A549 (cell line): Measurements from ENCODE around the gene TPM4. TPM values are rescaled to one million over a fixed set of nuclear protein-coding genes. Genes with fewer than 3 reads are reported as not detected.

Experiments used
- ATAC-seq, 2 experiments: fragments of 200-7000 bp in 1 of 2; fragments of >200 bp in 1 of 2; cut with Nextera tagmentation in 1 of 2; cut with Tn5 transposase in 1 of 2; 3 replicates each; pipeline versions ENCODE4 v1.8.0 to v1.9.1; 2018 to 2020; ENCODE audit warnings: mild to moderate bottlenecking in 1 of 2, moderate library complexity in 1 of 2
- CTCF ChIA-PET: fragments of 300-600 bp; sonication (Branson Sonifier 250); formaldehyde crosslinking; extraction: SDS; loops from one replicate; lab custom pipeline; 2021; ENCODE audit warnings: antibody characterized with exemption, inconsistent platforms; lab: Yijun Ruan, JAX
- POLR2A ChIA-PET: fragments of 350-600 bp; formaldehyde crosslinking; extraction: SDS; loops from one replicate; lab custom pipeline; 2021; ENCODE audit warnings: antibody characterized with exemption, inconsistent platforms; lab: Yijun Ruan, JAX
- DNase-seq, 2 experiments: peaks; one replicate each; pipeline versions ENCODE4 v3.0.0 to v3.0.0-alpha.2; 2011 to 2016; ENCODE audit warnings: low read depth in 1 of 2, low spot score in 1 of 2
- FAIRE-seq: peaks from 2 replicates; lab custom pipeline; 2011; peaks lifted over from hg19 to GRCh38; lab: Jason Lieb, UNC
- H3K27ac ChIP-seq, 2 experiments: fragments of >200 bp; sonication (Bioruptor Twin); formaldehyde crosslinking; 3 replicates each; pipeline ENCODE4 v1.5.1; 2016 to 2017
- H3K4me1 ChIP-seq: fragments of >200 bp; sonication (Bioruptor Twin); formaldehyde crosslinking; 3 replicates; pipeline ENCODE4 v1.6.1; 2016
- H3K4me2 ChIP-seq: fragments of >200 bp; sonication (Bioruptor Twin); formaldehyde crosslinking; 3 replicates; pipeline ENCODE4 v1.6.1; 2016
- H3K4me3 ChIP-seq: fragments of >200 bp; sonication (Bioruptor Twin); formaldehyde crosslinking; 3 replicates; pipeline ENCODE4 v1.5.1; 2016
- H3K9me3 ChIP-seq: fragments of >200 bp; sonication (Bioruptor Twin); formaldehyde crosslinking; 3 replicates; pipeline ENCODE4 v1.6.1; 2016
- CBX2 ChIP-seq: fragments of 200-600 bp; sonication (generic); IDR thresholded peaks from 2 replicates; pipeline ENCODE4 v1.6.1; 2016; ENCODE audit warnings: low read depth, mild to moderate bottlenecking, borderline replicate concordance
- CEBPB ChIP-seq, 2 experiments: fragments of >200 bp in 1 of 2; sonication (Bioruptor Twin) in 1 of 2; formaldehyde crosslinking in 1 of 2; IDR thresholded peaks; 2 replicates each; pipeline ENCODE4 v1.6.1; 2012 to 2016
- FOSL2 ChIP-seq, 2 experiments: fragments of 450-650 bp in 1 of 2; fragments of >200 bp in 1 of 2; sonication (Bioruptor Twin) in 1 of 2; formaldehyde crosslinking; IDR thresholded peaks; 2 replicates each; pipeline versions ENCODE4 v1.5.0 to v1.6.1; 2016 to 2020; ENCODE audit warnings: mild to moderate bottlenecking in 1 of 2, moderate library complexity in 1 of 2
- FOXS1 ChIP-seq: fragments of 250-450 bp; sonication (Bioruptor Pico); IDR thresholded peaks from 2 replicates; pipeline ENCODE4 v1.5.0; 2020; ENCODE audit warnings: mild to moderate bottlenecking, moderate library complexity
- GATA3 ChIP-seq: IDR thresholded peaks from 2 replicates; pipeline ENCODE4 v1.6.1; 2012; ENCODE audit warnings: borderline replicate concordance
- HOXA7 ChIP-seq: fragments of 250-450 bp; sonication (Bioruptor Pico); IDR thresholded peaks from 2 replicates; pipeline ENCODE4 v1.5.0; 2020; ENCODE audit warnings: mild to moderate bottlenecking, moderate library complexity
- HOXB13 ChIP-seq: fragments of 250-450 bp; sonication (Bioruptor Pico); IDR thresholded peaks from 2 replicates; pipeline ENCODE4 v1.5.0; 2020; ENCODE audit warnings: low read depth, mild to moderate bottlenecking, moderate library complexity
- JUNB ChIP-seq: fragments of >200 bp; sonication (Bioruptor Twin); formaldehyde crosslinking; IDR thresholded peaks from 2 replicates; pipeline ENCODE4 v1.6.1; 2016
- KDM1A ChIP-seq: fragments of 200-600 bp; sonication (generic); IDR thresholded peaks from 2 replicates; pipeline ENCODE4 v1.6.1; 2016; ENCODE audit warnings: low read depth, mild to moderate bottlenecking
- MAFK ChIP-seq: fragments of 450-650 bp; IDR thresholded peaks from 2 replicates; pipeline ENCODE4 v1.6.1; 2014; ENCODE audit not compliant: partially characterized antibody
- MAZ ChIP-seq: fragments of 150-350 bp; IDR thresholded peaks from 2 replicates; pipeline ENCODE4 v1.6.1; 2014; ENCODE audit warnings: antibody characterized with exemption, low read depth, low read length, borderline replicate concordance
- NPAS2 ChIP-seq: fragments of 250-450 bp; sonication (Bioruptor Pico); IDR thresholded peaks from 2 replicates; pipeline ENCODE4 v1.8.0; 2022; ENCODE audit warnings: mild to moderate bottlenecking, moderate library complexity, borderline replicate concordance
- NR3C1 ChIP-seq: fragments of >200 bp; sonication (Bioruptor Twin); formaldehyde crosslinking; IDR thresholded peaks from 3 replicates; pipeline ENCODE4 v1.6.1; 2017
- PHF8 ChIP-seq: fragments of 200-600 bp; sonication (generic); IDR thresholded peaks from 2 replicates; pipeline ENCODE4 v1.6.1; 2016; ENCODE audit warnings: low read depth, mild to moderate bottlenecking, antibody characterized with exemption, moderate library complexity, borderline replicate concordance
- POLR2A ChIP-seq: IDR thresholded peaks from 2 replicates; pipeline ENCODE4 v1.6.1; 2012; ENCODE audit warnings: mild to moderate bottlenecking, low read length
- SREBF2 ChIP-seq: fragments of 450-650 bp; IDR thresholded peaks from 2 replicates; pipeline ENCODE4 v1.6.1; 2014; ENCODE audit warnings: mild to moderate bottlenecking, moderate library complexity
- TFCP2L1 ChIP-seq: fragments of 250-450 bp; sonication (Bioruptor Pico); IDR thresholded peaks from 2 replicates; pipeline ENCODE4 v1.5.0; 2021; ENCODE audit warnings: mild to moderate bottlenecking
- TP53 ChIP-seq: fragments of 250-450 bp; sonication (Bioruptor Pico); IDR thresholded peaks from 2 replicates; pipeline ENCODE4 v1.5.0; 2021; ENCODE audit warnings: mild to moderate bottlenecking, moderate library complexity
- ZC3H11A ChIP-seq: fragments of 450-650 bp; IDR thresholded peaks from 2 replicates; pipeline ENCODE4 v1.6.1; 2014; ENCODE audit warnings: antibody characterized with exemption, mild to moderate bottlenecking
- ZFP36 ChIP-seq: fragments of 450-650 bp; IDR thresholded peaks from 2 replicates; pipeline ENCODE4 v1.6.1; 2014; ENCODE audit warnings: borderline replicate concordance; ENCODE audit not compliant: partially characterized antibody
- WGBS: methylation state at CpG from one replicate; pipeline ENCODE4 v1.1.6; 2017; ENCODE audit errors: missing lambda C conversion rate; 5-methylcytosine and 5-hydroxymethylcytosine counted together
- polyA plus RNA-seq, 4 experiments: library from polyadenylated mRNA; depleted of rRNA in 3 of 4; stranded (reverse); fragments of >200 nt; fragmentation: RNase III in 1 of 4; extraction: RNeasy Plus Mini Kit Qiagen cat#74134 plus additional on column Dnase treatment in 1 of 4; gene quantifications; 2 replicates in 3 of 4; 3 replicates in 1 of 4; pipeline ENCODE4 v1.2.3, GENCODE V29; 2011 to 2017
- TF ChIP-seq, protein P1 (sequence below): fragments of 250-450 bp; sonication (Bioruptor Pico); IDR thresholded peaks from 2 replicates; pipeline ENCODE4 v1.5.0; 2020; ENCODE audit warnings: low read depth, mild to moderate bottlenecking, moderate library complexity
- TF ChIP-seq, protein P2 (sequence below): fragments of >200 bp; sonication (Bioruptor Twin); formaldehyde crosslinking; IDR thresholded peaks from 3 replicates; pipeline ENCODE4 v1.6.1; 2016
- TF ChIP-seq, protein P3 (sequence below): IDR thresholded peaks from 2 replicates; pipeline ENCODE4 v1.6.1; 2012; ENCODE audit warnings: low read depth, borderline replicate concordance
- TF ChIP-seq, protein P4 (sequence below): fragments of 450-650 bp; IDR thresholded peaks from 2 replicates; pipeline ENCODE4 v1.6.1; 2014; ENCODE audit warnings: antibody characterized with exemption
- TF ChIP-seq, protein P5 (sequence below): fragments of 150-350 bp; IDR thresholded peaks from 2 replicates; pipeline ENCODE4 v1.6.1; 2014; ENCODE audit warnings: low read depth, mild to moderate bottlenecking, low read length
- TF ChIP-seq, protein P6 (sequence below): IDR thresholded peaks from 2 replicates; pipeline ENCODE4 v1.6.1; 2012

TPM4 gene
- polyA plus RNA-seq, 2 of the 4 experiments (the other 2 are of a cell fraction): 777 to 860 TPM

DNA sequence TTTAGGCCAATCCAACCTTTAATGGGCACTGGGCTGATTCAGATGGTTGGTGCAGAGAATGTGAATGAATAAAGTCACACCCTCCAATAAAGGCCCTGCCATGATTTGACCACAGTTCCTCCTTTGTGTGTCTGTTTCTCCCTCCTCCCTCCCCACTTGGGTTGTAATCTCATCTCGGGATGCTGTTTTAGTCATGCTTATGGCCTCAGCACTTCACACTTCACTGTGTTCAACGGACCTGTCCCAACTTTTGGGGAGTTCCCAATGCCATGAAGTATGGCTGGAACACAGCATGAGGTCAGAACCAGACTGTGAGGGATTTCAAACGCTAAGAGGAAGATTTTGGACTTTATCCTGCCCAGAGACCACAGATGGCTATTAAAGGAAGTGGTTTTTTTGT, 29.8 kb downstream of the TPM4 start:
- DNase-seq (peak in 1 of 2 experiments; percentile 66), ATAC-seq (peak; percentile 51 to 57)

DNA sequence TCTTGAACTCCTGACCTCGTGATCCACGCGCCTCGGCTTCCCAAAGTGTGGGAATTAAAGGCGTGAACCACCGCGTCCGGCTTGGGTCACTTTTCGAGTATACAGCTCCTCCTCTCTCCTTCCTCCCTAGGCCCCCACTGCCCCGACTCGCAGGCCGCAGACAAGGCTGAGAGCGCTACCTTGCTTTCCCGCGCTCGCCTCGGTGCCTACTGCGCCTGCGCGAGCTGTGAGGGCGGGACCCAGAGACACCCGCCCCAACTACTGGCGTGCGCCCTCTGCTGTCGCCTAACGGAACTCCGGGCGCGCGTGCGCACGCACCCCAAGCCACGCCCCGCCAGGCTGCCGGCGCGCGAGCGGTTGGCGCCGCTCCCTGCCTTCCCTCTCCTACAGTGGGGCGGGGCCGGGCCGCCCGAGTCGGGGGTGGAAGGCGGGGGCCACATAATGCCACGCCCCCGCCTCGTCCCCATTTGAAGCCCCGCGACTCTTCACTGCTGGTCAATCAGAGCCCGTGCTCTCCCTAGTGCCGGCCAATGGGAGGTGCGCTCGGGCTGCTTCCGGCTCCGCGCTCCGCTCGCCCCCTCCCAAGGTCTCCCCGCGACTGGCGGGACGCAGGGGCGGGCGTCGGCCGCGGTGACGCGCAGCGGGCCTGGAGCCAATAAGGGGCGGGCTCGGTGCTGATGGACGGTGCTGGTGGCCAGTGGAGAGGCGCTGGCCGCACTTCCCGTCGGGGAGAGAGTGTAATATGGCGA, 35.0 kb downstream of the TPM4 start, which contains the start of gene RAB8A:
TSS of gene RAB8A (plus strand) at position 730 of the 749 bp plus-strand sequence. CDS start at position 743, 13 bp downstream.
- POLR2A ChIA-PET: interaction anchor here (0.6 to 1.0 kb wide), 2 partner anchors 13 to 74 kb away, joined by 3 to 4 read pairs; partner anchors contain the start of gene FAM32A
- H3K4me3 ChIP-seq: peak within 1 kb of the TSS; percentile 99
- peaks cover 20% of the 10 kb centered on the region for H3K4me1 ChIP-seq
- 5% methylated on average over 9 of the region's 81 CpGs for WGBS
- no peaks in the 10 kb centered on the region for H3K9me3 ChIP-seq
- CTCF ChIA-PET: interaction anchor here (0.6 to 3.2 kb wide), 16 partner anchors 12 to 86 kb away, joined by 3 to 21 read pairs (median 4); partner anchors contain the start of genes FAM32A and TPM4
- ATAC-seq (peak; percentile 95 to 96), DNase-seq (peak; percentile 93 to 98), FAIRE-seq (no peak)
- peak within 1 kb of the TSS; percentile 87 for H3K4me2 ChIP-seq
- H3K27ac ChIP-seq: peak within 1 kb of the TSS; percentile 96 to 98
- TF ChIP-seq, protein P1, sequence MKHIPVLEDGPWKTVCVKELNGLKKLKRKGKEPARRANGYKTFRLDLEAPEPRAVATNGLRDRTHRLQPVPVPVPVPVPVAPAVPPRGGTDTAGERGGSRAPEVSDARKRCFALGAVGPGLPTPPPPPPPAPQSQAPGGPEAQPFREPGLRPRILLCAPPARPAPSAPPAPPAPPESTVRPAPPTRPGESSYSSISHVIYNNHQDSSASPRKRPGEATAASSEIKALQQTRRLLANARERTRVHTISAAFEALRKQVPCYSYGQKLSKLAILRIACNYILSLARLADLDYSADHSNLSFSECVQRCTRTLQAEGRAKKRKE (CRISPR knock-in tag): 0 out of 2 replicates have a peak, but pooled peaks have one; percentile 28
- TF ChIP-seq, protein P2, sequence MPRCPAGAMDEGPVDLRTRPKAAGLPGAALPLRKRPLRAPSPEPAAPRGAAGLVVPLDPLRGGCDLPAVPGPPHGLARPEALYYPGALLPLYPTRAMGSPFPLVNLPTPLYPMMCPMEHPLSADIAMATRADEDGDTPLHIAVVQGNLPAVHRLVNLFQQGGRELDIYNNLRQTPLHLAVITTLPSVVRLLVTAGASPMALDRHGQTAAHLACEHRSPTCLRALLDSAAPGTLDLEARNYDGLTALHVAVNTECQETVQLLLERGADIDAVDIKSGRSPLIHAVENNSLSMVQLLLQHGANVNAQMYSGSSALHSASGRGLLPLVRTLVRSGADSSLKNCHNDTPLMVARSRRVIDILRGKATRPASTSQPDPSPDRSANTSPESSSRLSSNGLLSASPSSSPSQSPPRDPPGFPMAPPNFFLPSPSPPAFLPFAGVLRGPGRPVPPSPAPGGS: no peak
- TF ChIP-seq GATA3: no peak
- TF ChIP-seq, protein P3, sequence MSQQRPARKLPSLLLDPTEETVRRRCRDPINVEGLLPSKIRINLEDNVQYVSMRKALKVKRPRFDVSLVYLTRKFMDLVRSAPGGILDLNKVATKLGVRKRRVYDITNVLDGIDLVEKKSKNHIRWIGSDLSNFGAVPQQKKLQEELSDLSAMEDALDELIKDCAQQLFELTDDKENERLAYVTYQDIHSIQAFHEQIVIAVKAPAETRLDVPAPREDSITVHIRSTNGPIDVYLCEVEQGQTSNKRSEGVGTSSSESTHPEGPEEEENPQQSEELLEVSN: peak; percentile 99
- TF ChIP-seq FOSL2 (IDR thresholded peaks at IDR 0.05): no peak
- no peak for TF ChIP-seq FOSL2 (CRISPR knock-in tag; IDR thresholded peaks at IDR 0.05)
- no peak for TF ChIP-seq KDM1A
- TF ChIP-seq NPAS2 (CRISPR knock-in tag): no peak
- no peak for TF ChIP-seq TFCP2L1 (CRISPR knock-in tag)
- TF ChIP-seq, protein P4, sequence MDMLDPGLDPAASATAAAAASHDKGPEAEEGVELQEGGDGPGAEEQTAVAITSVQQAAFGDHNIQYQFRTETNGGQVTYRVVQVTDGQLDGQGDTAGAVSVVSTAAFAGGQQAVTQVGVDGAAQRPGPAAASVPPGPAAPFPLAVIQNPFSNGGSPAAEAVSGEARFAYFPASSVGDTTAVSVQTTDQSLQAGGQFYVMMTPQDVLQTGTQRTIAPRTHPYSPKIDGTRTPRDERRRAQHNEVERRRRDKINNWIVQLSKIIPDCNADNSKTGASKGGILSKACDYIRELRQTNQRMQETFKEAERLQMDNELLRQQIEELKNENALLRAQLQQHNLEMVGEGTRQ: no peak
- TF ChIP-seq TP53 (CRISPR knock-in tag): peak; percentile 50; the same call in 1 of the 2 replicates
- TF ChIP-seq ZFP36: no peak
- TF ChIP-seq HOXA7 (CRISPR knock-in tag): no peak
- TF ChIP-seq JUNB: no peak
- TF ChIP-seq MAZ: 0 out of 2 replicates have a peak, but pooled peaks have one; percentile 31
- TF ChIP-seq ZC3H11A: no peak
- TF ChIP-seq HOXB13 (CRISPR knock-in tag): 0 out of 2 replicates have a peak, but pooled peaks have one; percentile 59
- TF ChIP-seq, protein P5, sequence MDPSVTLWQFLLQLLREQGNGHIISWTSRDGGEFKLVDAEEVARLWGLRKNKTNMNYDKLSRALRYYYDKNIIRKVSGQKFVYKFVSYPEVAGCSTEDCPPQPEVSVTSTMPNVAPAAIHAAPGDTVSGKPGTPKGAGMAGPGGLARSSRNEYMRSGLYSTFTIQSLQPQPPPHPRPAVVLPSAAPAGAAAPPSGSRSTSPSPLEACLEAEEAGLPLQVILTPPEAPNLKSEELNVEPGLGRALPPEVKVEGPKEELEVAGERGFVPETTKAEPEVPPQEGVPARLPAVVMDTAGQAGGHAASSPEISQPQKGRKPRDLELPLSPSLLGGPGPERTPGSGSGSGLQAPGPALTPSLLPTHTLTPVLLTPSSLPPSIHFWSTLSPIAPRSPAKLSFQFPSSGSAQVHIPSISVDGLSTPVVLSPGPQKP: no peak
- TF ChIP-seq SREBF2: no peak
- TF ChIP-seq CEBPB (IDR thresholded peaks at IDR 0.05): no peak
- no peak for TF ChIP-seq FOXS1
- no peak for TF ChIP-seq CBX2
- TF ChIP-seq POLR2A: peak; percentile 50
- no peak for TF ChIP-seq MAFK

More for the DNA sequence above, 29.8 kb downstream of the TPM4 start:
- 13% methylated on average over 3 of the region's 3 CpGs for WGBS
- no peak for FAIRE-seq
- POLR2A ChIA-PET: no interaction called here
- Histone ChIP-seq H3K4me3 (no peak overlapping the region), H3K27ac (peak overlapping the region in 1 of 2 experiments; percentile 55; a peak in 4 of 6 replicates), H3K4me1 (peaks cover 20% of the 10 kb centered on the region), H3K4me2 (no peak overlapping the region), H3K9me3 (no peaks in the 10 kb centered on the region)
- CTCF ChIA-PET: interaction anchor here (2.8 kb wide), 1 partner anchor 64 kb away, joined by 10 read pairs; no protein-coding TSS in a partner anchor
- TF ChIP-seq, protein P5: no peak
- TF ChIP-seq, protein P4: no peak
- TF ChIP-seq FOSL2 (IDR thresholded peaks at IDR 0.05) (no peak), FOSL2 (CRISPR knock-in tag; IDR thresholded peaks at IDR 0.05) (no peak), HOXA7 (CRISPR knock-in tag) (no peak), HOXB13 (CRISPR knock-in tag) (no peak), NR3C1 (no peak), PHF8 (no peak)
- TF ChIP-seq, protein P6, sequence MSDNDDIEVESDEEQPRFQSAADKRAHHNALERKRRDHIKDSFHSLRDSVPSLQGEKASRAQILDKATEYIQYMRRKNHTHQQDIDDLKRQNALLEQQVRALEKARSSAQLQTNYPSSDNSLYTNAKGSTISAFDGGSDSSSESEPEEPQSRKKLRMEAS: no peak
